ENCODE results near the gene ITIH3.

The ITIH3 gene

DNA sequence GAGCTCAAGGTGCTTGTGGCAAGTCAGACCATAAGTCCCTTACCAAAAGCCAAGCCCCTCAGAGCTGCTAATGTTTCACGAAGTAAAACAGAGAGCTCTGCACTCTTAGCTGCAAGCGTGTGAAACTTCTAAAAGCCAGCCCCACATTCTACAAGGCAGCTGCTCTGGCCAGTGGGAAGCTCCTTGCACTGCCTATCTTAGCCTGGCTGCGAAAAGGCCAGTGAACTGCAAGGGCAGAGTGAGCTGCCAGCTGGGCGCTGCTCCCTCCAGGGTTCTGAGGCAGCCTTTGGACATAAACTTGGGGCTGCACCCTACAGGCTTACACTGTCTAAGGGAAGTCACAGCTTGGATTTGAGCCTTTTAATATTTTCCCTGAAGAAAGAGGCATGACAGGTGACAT, 42.4 kb downstream of the ITIH3 start:
- no peak for ATAC-seq
- TF ChIP-seq PPARA (CRISPR knock-in tag; IDR thresholded peaks at IDR 0.05; ENCODE audit: borderline replicate concordance) (no peak), ZFP30 (CRISPR knock-in tag; IDR thresholded peaks at IDR 0.05) (no peak), ZFP3 (CRISPR knock-in tag; IDR thresholded peaks at IDR 0.05) (no peak), ZNF70 (CRISPR knock-in tag; IDR thresholded peaks at IDR 0.05) (no peak), GLIS3 (CRISPR knock-in tag; IDR thresholded peaks at IDR 0.05) (no peak), TCF4 (CRISPR knock-in tag; IDR thresholded peaks at IDR 0.05; ENCODE audit: borderline replicate concordance) (no peak), ARNTL (CRISPR knock-in tag; IDR thresholded peaks at IDR 0.05; ENCODE audit: borderline replicate concordance, low read depth) (no peak), SNAI2 (CRISPR knock-in tag; IDR thresholded peaks at IDR 0.05) (no peak)
- TF ChIP-seq, protein P1, sequence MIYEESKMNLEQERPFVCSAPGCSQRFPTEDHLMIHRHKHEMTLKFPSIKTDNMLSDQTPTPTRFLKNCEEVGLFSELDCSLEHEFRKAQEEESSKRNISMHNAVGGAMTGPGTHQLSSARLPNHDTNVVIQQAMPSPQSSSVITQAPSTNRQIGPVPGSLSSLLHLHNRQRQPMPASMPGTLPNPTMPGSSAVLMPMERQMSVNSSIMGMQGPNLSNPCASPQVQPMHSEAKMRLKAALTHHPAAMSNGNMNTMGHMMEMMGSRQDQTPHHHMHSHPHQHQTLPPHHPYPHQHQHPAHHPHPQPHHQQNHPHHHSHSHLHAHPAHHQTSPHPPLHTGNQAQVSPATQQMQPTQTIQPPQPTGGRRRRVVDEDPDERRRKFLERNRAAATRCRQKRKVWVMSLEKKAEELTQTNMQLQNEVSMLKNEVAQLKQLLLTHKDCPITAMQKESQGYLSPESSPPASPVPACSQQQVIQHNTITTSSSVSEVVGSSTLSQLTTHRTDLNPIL (CRISPR knock-in tag; IDR thresholded peaks at IDR 0.05; ENCODE audit: low read depth): no peak
- TF ChIP-seq, protein P2, sequence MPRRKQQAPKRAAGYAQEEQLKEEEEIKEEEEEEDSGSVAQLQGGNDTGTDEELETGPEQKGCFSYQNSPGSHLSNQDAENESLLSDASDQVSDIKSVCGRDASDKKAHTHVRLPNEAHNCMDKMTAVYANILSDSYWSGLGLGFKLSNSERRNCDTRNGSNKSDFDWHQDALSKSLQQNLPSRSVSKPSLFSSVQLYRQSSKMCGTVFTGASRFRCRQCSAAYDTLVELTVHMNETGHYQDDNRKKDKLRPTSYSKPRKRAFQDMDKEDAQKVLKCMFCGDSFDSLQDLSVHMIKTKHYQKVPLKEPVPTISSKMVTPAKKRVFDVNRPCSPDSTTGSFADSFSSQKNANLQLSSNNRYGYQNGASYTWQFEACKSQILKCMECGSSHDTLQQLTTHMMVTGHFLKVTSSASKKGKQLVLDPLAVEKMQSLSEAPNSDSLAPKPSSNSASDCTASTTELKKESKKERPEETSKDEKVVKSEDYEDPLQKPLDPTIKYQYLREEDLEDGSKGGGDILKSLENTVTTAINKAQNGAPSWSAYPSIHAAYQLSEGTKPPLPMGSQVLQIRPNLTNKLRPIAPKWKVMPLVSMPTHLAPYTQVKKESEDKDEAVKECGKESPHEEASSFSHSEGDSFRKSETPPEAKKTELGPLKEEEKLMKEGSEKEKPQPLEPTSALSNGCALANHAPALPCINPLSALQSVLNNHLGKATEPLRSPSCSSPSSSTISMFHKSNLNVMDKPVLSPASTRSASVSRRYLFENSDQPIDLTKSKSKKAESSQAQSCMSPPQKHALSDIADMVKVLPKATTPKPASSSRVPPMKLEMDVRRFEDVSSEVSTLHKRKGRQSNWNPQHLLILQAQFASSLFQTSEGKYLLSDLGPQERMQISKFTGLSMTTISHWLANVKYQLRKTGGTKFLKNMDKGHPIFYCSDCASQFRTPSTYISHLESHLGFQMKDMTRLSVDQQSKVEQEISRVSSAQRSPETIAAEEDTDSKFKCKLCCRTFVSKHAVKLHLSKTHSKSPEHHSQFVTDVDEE (CRISPR knock-in tag; IDR thresholded peaks at IDR 0.05): no peak

- TF ChIP-seq PATZ1 (CRISPR knock-in tag; IDR thresholded peaks at IDR 0.05; ENCODE audit: borderline replicate concordance) (no peak), ISL1 (CRISPR knock-in tag; IDR thresholded peaks at IDR 0.05) (no peak), PPARA (CRISPR knock-in tag; IDR thresholded peaks at IDR 0.05; ENCODE audit: borderline replicate concordance) (no peak), ZNF70 (CRISPR knock-in tag; IDR thresholded peaks at IDR 0.05) (no peak), OSR1 (CRISPR knock-in tag; IDR thresholded peaks at IDR 0.05) (no peak), TOX (CRISPR knock-in tag; IDR thresholded peaks at IDR 0.05; ENCODE audit: borderline replicate concordance) (no peak), GLIS3 (CRISPR knock-in tag; IDR thresholded peaks at IDR 0.05) (no peak), ZC3H10 (CRISPR knock-in tag; IDR thresholded peaks at IDR 0.05) (no peak), ZNF565 (CRISPR knock-in tag; conservative IDR thresholded peaks at IDR 0.05; ENCODE audit: low read depth) (no peak)
- TF ChIP-seq, protein P1 (CRISPR knock-in tag; IDR thresholded peaks at IDR 0.05; ENCODE audit: low read depth): no peak
- TF ChIP-seq, protein P3, sequence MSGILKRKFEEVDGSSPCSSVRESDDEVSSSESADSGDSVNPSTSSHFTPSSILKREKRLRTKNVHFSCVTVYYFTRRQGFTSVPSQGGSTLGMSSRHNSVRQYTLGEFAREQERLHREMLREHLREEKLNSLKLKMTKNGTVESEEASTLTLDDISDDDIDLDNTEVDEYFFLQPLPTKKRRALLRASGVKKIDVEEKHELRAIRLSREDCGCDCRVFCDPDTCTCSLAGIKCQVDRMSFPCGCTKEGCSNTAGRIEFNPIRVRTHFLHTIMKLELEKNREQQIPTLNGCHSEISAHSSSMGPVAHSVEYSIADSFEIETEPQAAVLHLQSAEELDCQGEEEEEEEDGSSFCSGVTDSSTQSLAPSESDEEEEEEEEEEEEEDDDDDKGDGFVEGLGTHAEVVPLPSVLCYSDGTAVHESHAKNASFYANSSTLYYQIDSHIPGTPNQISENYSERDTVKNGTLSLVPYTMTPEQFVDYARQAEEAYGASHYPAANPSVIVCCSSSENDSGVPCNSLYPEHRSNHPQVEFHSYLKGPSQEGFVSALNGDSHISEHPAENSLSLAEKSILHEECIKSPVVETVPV (CRISPR knock-in tag; IDR thresholded peaks at IDR 0.05): no peak
- TF ChIP-seq, protein P2 (CRISPR knock-in tag; IDR thresholded peaks at IDR 0.05): no peak
- ATAC-seq: no peak
These were observed 44.1 kb downstream of the ITIH3 start for GRCh38 chr3:52838561-52839267.

All from SK-N-SH treated with all-trans-retinoic acid at 6 μM for 48 hours (cell line).